H9 (cell line): ENCODE measurements around the gene GCA. TPM values are rescaled to one million over a fixed set of nuclear protein-coding genes. Genes with fewer than 3 reads are reported as not detected.

Experiments used
- DNase-seq: peaks from one replicate; pipeline ENCODE4 v3.0.0-alpha.2; 2017
- H2AFZ ChIP-seq: one replicate; pipeline ENCODE4 v1.6.1; 2013; ENCODE audit warnings: mild to moderate bottlenecking, low read length, control low read depth, moderate library complexity
- H2AK5ac ChIP-seq: 2 replicates; pipeline ENCODE4 v1.6.1; 2013; ENCODE audit warnings: low read length, control low read depth, mixed read lengths; ENCODE audit not compliant: insufficient read length
- H2BK120ac ChIP-seq: one replicate; pipeline ENCODE4 v1.6.1; 2013; ENCODE audit warnings: low read depth, mild to moderate bottlenecking, low read length, control low read depth, inconsistent platforms; ENCODE audit not compliant: poor library complexity, severe bottlenecking
- H2BK12ac ChIP-seq: 2 replicates; pipeline ENCODE4 v1.6.1; 2013; ENCODE audit warnings: low read length, control low read depth, mixed read lengths, low read depth; ENCODE audit not compliant: insufficient read length
- H2BK15ac ChIP-seq: 2 replicates; pipeline ENCODE4 v1.6.1; 2013; ENCODE audit warnings: low read depth, low read length, control low read depth
- H2BK20ac ChIP-seq: one replicate; pipeline ENCODE4 v1.6.1; 2013; ENCODE audit warnings: low read depth, mild to moderate bottlenecking, low read length, control low read depth, inconsistent platforms; ENCODE audit not compliant: poor library complexity, severe bottlenecking
- H2BK5ac ChIP-seq: 2 replicates; pipeline ENCODE4 v1.6.1; 2013; ENCODE audit warnings: low read length, control low read depth, mixed read lengths; ENCODE audit not compliant: insufficient read length
- H3K14ac ChIP-seq: 2 replicates; pipeline ENCODE4 v1.6.1; 2013; ENCODE audit warnings: low read length, control low read depth; ENCODE audit not compliant: insufficient read depth
- H3K18ac ChIP-seq: 2 replicates; pipeline ENCODE4 v1.6.1; 2013; ENCODE audit warnings: low read depth, mild to moderate bottlenecking, mixed read lengths, low read length, control low read depth; ENCODE audit not compliant: insufficient read length
- H3K23ac ChIP-seq: 2 replicates; pipeline ENCODE4 v1.6.1; 2013; ENCODE audit warnings: low read length, control low read depth, mixed read lengths, low read depth; ENCODE audit not compliant: insufficient read length
- H3K23me2 ChIP-seq: 2 replicates; pipeline ENCODE4 v1.6.1; 2013; ENCODE audit warnings: low read depth, mild to moderate bottlenecking, mixed read lengths, low read length, control low read depth; ENCODE audit not compliant: insufficient read length, poor library complexity, severe bottlenecking
- H3K27ac ChIP-seq: 2 replicates; pipeline ENCODE4 v1.5.1; 2013; ENCODE audit warnings: low read length, control low read depth, mixed read lengths, low read depth; ENCODE audit not compliant: insufficient read length
- H3K27me3 ChIP-seq: 2 replicates; pipeline ENCODE4 v1.6.1; 2013; ENCODE audit warnings: low read length, control low read depth, inconsistent platforms; ENCODE audit not compliant: insufficient read depth
- H3K4ac ChIP-seq: 2 replicates; pipeline ENCODE4 v1.6.1; 2013; ENCODE audit warnings: low read depth, mild to moderate bottlenecking, control low read depth, inconsistent platforms, low read length, moderate library complexity
- H3K4me1 ChIP-seq: 2 replicates; pipeline ENCODE4 v1.6.1; 2013; ENCODE audit warnings: low read length, control low read depth, inconsistent platforms; ENCODE audit not compliant: insufficient read depth
- H3K4me2 ChIP-seq: 2 replicates; pipeline ENCODE4 v1.6.1; 2013; ENCODE audit warnings: low read length, control low read depth, mixed read lengths; ENCODE audit not compliant: insufficient read length, insufficient read depth
- H3K56ac ChIP-seq: 2 replicates; pipeline ENCODE4 v1.6.1; 2013; ENCODE audit warnings: low read depth, mild to moderate bottlenecking, mixed read lengths, low read length, control low read depth; ENCODE audit not compliant: insufficient read length
- H3K79me1 ChIP-seq: 2 replicates; pipeline ENCODE4 v1.6.1; 2013; ENCODE audit warnings: low read depth, mild to moderate bottlenecking, moderate library complexity, low read length, control low read depth, inconsistent platforms; ENCODE audit not compliant: insufficient read depth, poor library complexity, severe bottlenecking
- H3K79me2 ChIP-seq: 2 replicates; pipeline ENCODE4 v1.6.1; 2013; ENCODE audit warnings: low read length, control low read depth, inconsistent platforms; ENCODE audit not compliant: insufficient read depth
- H3K9ac ChIP-seq: 2 replicates; pipeline ENCODE4 v1.6.1; 2013; ENCODE audit warnings: low read length, control low read depth, mixed read lengths; ENCODE audit not compliant: insufficient read length; ENCODE audit errors: extremely low read depth
- H3K9me3 ChIP-seq: one replicate; pipeline ENCODE4 v1.6.1; 2013; ENCODE audit warnings: low read depth, low read length, inconsistent platforms; ENCODE audit not compliant: control insufficient read depth
- H3T11ph ChIP-seq: one replicate; pipeline ENCODE4 v1.6.1; 2013; ENCODE audit warnings: mild to moderate bottlenecking, low read length, control low read depth, inconsistent platforms
- H4K20me1 ChIP-seq: one replicate; pipeline ENCODE4 v1.6.1; 2013; ENCODE audit not compliant: control insufficient read depth, insufficient read length, insufficient read depth
- H4K5ac ChIP-seq: 2 replicates; pipeline ENCODE4 v1.6.1; 2013; ENCODE audit warnings: low read depth, mild to moderate bottlenecking, mixed read lengths, low read length, control low read depth; ENCODE audit not compliant: insufficient read length
- H4K8ac ChIP-seq: replicated peaks from 2 replicates; pipeline ENCODE4 v1.6.1; 2013; ENCODE audit warnings: low read length, control low read depth, mixed read lengths, low read depth; ENCODE audit not compliant: insufficient read length
- H4K91ac ChIP-seq: 2 replicates; pipeline ENCODE4 v1.6.1; 2013; ENCODE audit warnings: low read depth, mild to moderate bottlenecking, moderate library complexity, mixed read lengths, low read length, control low read depth; ENCODE audit not compliant: insufficient read length
- H3K27ac Mint-ChIP-seq, 3 experiments: 2 replicates in 2 of 3; 3 replicates in 1 of 3; pipeline ENCODE4 v1.8.0; 2020 to 2021; ENCODE audit warnings: mixed read lengths in 3 of 3, mild to moderate bottlenecking in 1 of 3, moderate library complexity in 1 of 3
- H3K27me3 Mint-ChIP-seq: 2 replicates; pipeline ENCODE4 v1.8.0; 2021; ENCODE audit warnings: low read depth, mild to moderate bottlenecking, moderate library complexity, mixed read lengths
- H3K36me3 Mint-ChIP-seq, 3 experiments: 2 replicates in 2 of 3; 3 replicates in 1 of 3; pipeline ENCODE4 v1.8.0; 2020 to 2021; ENCODE audit warnings: low read depth in 3 of 3, mixed read lengths in 3 of 3; ENCODE audit not compliant: insufficient read depth in 1 of 3
- H3K4me1 Mint-ChIP-seq, 2 experiments: 2 replicates each; pipeline ENCODE4 v1.8.0; 2020; ENCODE audit warnings: mixed read lengths in 2 of 2
- H3K4me3 Mint-ChIP-seq, 2 experiments: 2 replicates in 1 of 2; 3 replicates in 1 of 2; pipeline ENCODE4 v1.8.0; 2020 to 2021; ENCODE audit warnings: mild to moderate bottlenecking in 2 of 2, mixed read lengths in 2 of 2, moderate library complexity in 1 of 2
- H3K9me3 Mint-ChIP-seq, 2 experiments: 2 replicates in 1 of 2; 3 replicates in 1 of 2; pipeline ENCODE4 v1.8.0; 2020; ENCODE audit warnings: mild to moderate bottlenecking in 2 of 2, mixed read lengths in 2 of 2, moderate library complexity in 1 of 2
- CTCF ChIP-seq: fragments of 200-600 bp; sonication (generic); conservative IDR thresholded peaks from 3 replicates; pipeline ENCODE4 v1.8.0; 2021; ENCODE audit warnings: antibody characterized with exemption, mild to moderate bottlenecking
- WGBS: extraction: QIAGEN DNeasy Blood & Tissue Kit; methylation state at CpG from one replicate; pipeline ENCODE4 v1.1.7; 2013; ENCODE audit warnings: missing lambda C conversion rate, low lambda C conversion rate, mixed read lengths; ENCODE audit not compliant: insufficient read length; ENCODE audit errors: extremely low coverage; 5-methylcytosine and 5-hydroxymethylcytosine counted together
- total RNA-seq: library from RNA; stranded (reverse); gene quantifications from 2 replicates; pipeline ENCODE4 v1.2.1, GENCODE V29; 2021

GCA gene
- total RNA-seq, 1 experiment from 2014 or later, result 31.0 TPM

- H3K27ac Mint-ChIP-seq, result no peak overlapping the region
- H4K5ac ChIP-seq, result no peak overlapping the region
- no peak overlapping the region for H2BK5ac ChIP-seq
- H2BK15ac ChIP-seq, result no peak overlapping the region
- no peak overlapping the region for H2AFZ ChIP-seq
- H3K27me3 ChIP-seq, result no peaks in the 10 kb centered on the region
- H3K4me1 Mint-ChIP-seq, result no peaks in the 10 kb centered on the region
- H2AK5ac ChIP-seq, result no peak overlapping the region
- no peak overlapping the region for H2BK12ac ChIP-seq
- no peak overlapping the region for H2BK120ac ChIP-seq
- H3K18ac ChIP-seq, result no peak overlapping the region
- H3K56ac ChIP-seq, result no peak overlapping the region
- no peaks in the 10 kb centered on the region for H3K79me1 ChIP-seq
- no peaks in the 10 kb centered on the region for H3K23me2 ChIP-seq
- H3K14ac ChIP-seq, result no peak overlapping the region
- H4K8ac ChIP-seq, result no peak overlapping the region
- no peak overlapping the region for H3K27ac ChIP-seq
- H3K27me3 Mint-ChIP-seq, result no peaks in the 10 kb centered on the region
- H3K4me3 Mint-ChIP-seq, result no peak overlapping the region
- H3K9me3 Mint-ChIP-seq, result no peaks in the 10 kb centered on the region
- H4K91ac ChIP-seq, result no peak overlapping the region
- no peaks in the 10 kb centered on the region for H3K36me3 Mint-ChIP-seq
- no peak for DNase-seq
- H3K23ac ChIP-seq, result no peak overlapping the region
- no peaks in the 10 kb centered on the region for H3K4me1 ChIP-seq
- no peaks in the 10 kb centered on the region for H4K20me1 ChIP-seq
- no peak overlapping the region for H3K9ac ChIP-seq
- H3K4me2 ChIP-seq, result no peak overlapping the region
- H3K79me2 ChIP-seq, result no peaks in the 10 kb centered on the region
- no peaks in the 10 kb centered on the region for H3K9me3 ChIP-seq
- H3T11ph ChIP-seq, result no peak overlapping the region
- H3K4ac ChIP-seq, result no peak overlapping the region
- no CpG with 5 or more reads among the region's 5 CpGs for WGBS
- peak; percentile 90 for TF ChIP-seq CTCF
- H2BK20ac ChIP-seq, result no peak overlapping the region
These were observed 45.9 kb upstream of the GCA start for GRCh38 chr2:162297925-162298552.
